HepG2 (cell line): Measurements from ENCODE around the gene GPLD1. TPM values are rescaled to one million over a fixed set of nuclear protein-coding genes. Genes with fewer than 3 reads are reported as not detected.

Experiments used
- AHR ChIP-seq: IDR thresholded peaks from 2 replicates; pipeline ENCODE4 v1.6.1; 2018; ENCODE audit warnings: missing genetic modification reagents, missing compliant biosample characterization
- DNMT3B ChIP-seq: conservative IDR thresholded peaks from 2 replicates; pipeline ENCODE4 v1.6.1; 2016; ENCODE audit warnings: missing biosample characterization, control low read depth
- GATA4 ChIP-seq: sonication (generic); IDR thresholded peaks from 2 replicates; pipeline ENCODE4 v1.6.1; 2016; ENCODE audit warnings: antibody characterized with exemption, low read depth, borderline replicate concordance
- MBNL3 ChIP-seq: fragments of 250-450 bp; sonication (Bioruptor Pico); conservative IDR thresholded peaks from 2 replicates; pipeline ENCODE4 v1.8.0; 2022; ENCODE audit warnings: mild to moderate bottlenecking, inconsistent platforms
- MED8 ChIP-seq: sonication (generic); formaldehyde crosslinking; IDR thresholded peaks from 2 replicates; pipeline ENCODE4 v1.8.1; 2023; ENCODE audit warnings: mild to moderate bottlenecking, missing genetic modification reagents; ENCODE audit not compliant: insufficient replicate concordance
- MEF2D ChIP-seq: sonication (generic); formaldehyde crosslinking; IDR thresholded peaks from 2 replicates; pipeline ENCODE4 v1.5.1; 2020; ENCODE audit warnings: mild to moderate bottlenecking, missing genetic modification reagents
- NR2F6 ChIP-seq, 2 experiments: IDR thresholded peaks; 2 replicates each; pipeline ENCODE4 v1.6.1; 2016; ENCODE audit warnings: antibody characterized with exemption in 1 of 2, mild to moderate bottlenecking in 1 of 2
- RARG ChIP-seq: sonication (generic); formaldehyde crosslinking; IDR thresholded peaks from 2 replicates; pipeline ENCODE4 v1.4.0; 2020; ENCODE audit warnings: low read depth, mild to moderate bottlenecking, missing genetic modification reagents
- RFXANK ChIP-seq: IDR thresholded peaks from 2 replicates; pipeline ENCODE4 v1.6.1; 2016
- SAP130 ChIP-seq: IDR thresholded peaks from 2 replicates; pipeline ENCODE4 v1.6.1; 2016; ENCODE audit warnings: low read depth
- SOX13 ChIP-seq, 3 experiments: fragments of 450-650 bp in 1 of 3; sonication (generic) in 1 of 3; formaldehyde crosslinking in 1 of 3; IDR thresholded peaks in 2 of 3; conservative IDR thresholded peaks in 1 of 3; 2 replicates each; pipeline versions ENCODE4 v1.5.0 to v1.6.1; 2016 to 2020; ENCODE audit warnings: antibody characterized with exemption in 1 of 3, mild to moderate bottlenecking in 1 of 3, missing compliant biosample characterization in 1 of 3, missing genetic modification reagents in 1 of 3, moderate library complexity in 1 of 3
- ZNF225 ChIP-seq: sonication (generic); formaldehyde crosslinking; IDR thresholded peaks from 2 replicates; pipeline ENCODE4 v1.4.0; 2020; ENCODE audit warnings: mild to moderate bottlenecking, missing genetic modification reagents
- ZNF383 ChIP-seq: sonication (generic); formaldehyde crosslinking; IDR thresholded peaks from 2 replicates; pipeline ENCODE4 v1.4.0; 2020; ENCODE audit warnings: missing genetic modification reagents, mild to moderate bottlenecking, borderline replicate concordance
- ZNF724P ChIP-seq: sonication (generic); formaldehyde crosslinking; IDR thresholded peaks from 2 replicates; pipeline ENCODE4 v1.8.0; 2022; ENCODE audit warnings: missing genetic modification reagents, borderline replicate concordance
- ZNF773 ChIP-seq: sonication (generic); formaldehyde crosslinking; IDR thresholded peaks from 2 replicates; pipeline ENCODE4 v1.4.0; 2020; ENCODE audit warnings: missing genetic modification reagents, borderline replicate concordance
- polyA plus RNA-seq, 8 experiments: library from polyadenylated mRNA; depleted of rRNA in 3 of 8; stranded (reverse) in 7 of 8; unstranded in 1 of 8; fragments of >200 nt; fragmentation: Illumina TruSeq in 4 of 8; extraction: Trizol in 4 of 8; gene quantifications; 2 replicates each; pipeline versions ENCODE4 v1.2.1 to v1.2.3, GENCODE V29; 2011 to 2016; ENCODE audit warnings: low read depth in 4 of 8, missing spikeins in 1 of 8, mixed read lengths in 1 of 8; ENCODE audit not compliant: insufficient read depth in 1 of 8
- total RNA-seq, 5 experiments: library from RNA; depleted of rRNA; stranded (reverse); fragments of >200 nt; fragmentation: Illumina TruSeq; extraction: Trizol; gene quantifications; 2 replicates each; pipeline ENCODE4 v1.2.3, GENCODE V29; 2016; ENCODE audit warnings: low read depth in 1 of 5
- TF ChIP-seq, protein P1 (sequence below): sonication (generic); formaldehyde crosslinking; IDR thresholded peaks from 2 replicates; pipeline ENCODE4 v1.4.0; 2020; ENCODE audit warnings: missing genetic modification reagents
- TF ChIP-seq, protein P2 (sequence below): sonication (generic); formaldehyde crosslinking; IDR thresholded peaks from 2 replicates; pipeline ENCODE4 v1.8.0; 2022; ENCODE audit warnings: missing genetic modification reagents, mild to moderate bottlenecking, inconsistent platforms, borderline replicate concordance
- TF ChIP-seq, protein P3 (sequence below): fragments of 450-650 bp; IDR thresholded peaks from 2 replicates; pipeline ENCODE4 v1.6.1; 2017

The GPLD1 gene
- total and polyA plus RNA-seq, 2 of the 13 experiments (the other 11 are each of a cell fraction or from before 2014, with no cell fraction given) = 6.2 to 7.6 TPM

DNA sequence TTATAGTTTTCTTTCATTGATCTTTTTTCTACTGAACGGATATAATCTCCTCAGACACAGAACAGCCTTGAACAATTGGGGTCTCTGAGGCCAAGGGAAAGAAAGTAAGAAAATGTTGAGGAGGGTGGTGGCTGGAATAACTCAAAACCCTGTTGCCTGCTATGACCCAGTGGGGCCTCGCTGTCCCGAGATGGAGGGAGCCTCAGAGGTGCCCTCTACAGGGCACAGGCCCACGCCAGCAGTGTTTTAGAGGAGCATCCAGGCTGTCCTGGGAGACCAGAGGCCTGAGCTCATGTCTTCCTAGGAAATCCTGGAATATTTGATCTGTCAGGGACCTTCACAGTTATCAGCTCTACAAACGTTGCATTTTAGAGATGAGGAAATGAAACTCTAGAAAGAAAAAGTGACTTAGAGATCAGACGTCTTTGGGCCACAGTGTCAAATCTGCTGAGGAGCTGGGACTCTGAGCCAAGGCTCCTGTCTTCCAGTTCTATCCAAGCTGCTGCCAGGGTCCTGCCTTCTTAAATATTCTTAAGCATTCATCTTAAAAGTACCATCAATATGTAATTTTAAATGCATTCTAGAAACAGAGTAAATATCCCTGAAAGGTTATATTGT lies 31.7 kb upstream of the GPLD1 start (continued):
- no peak for TF ChIP-seq RFXANK (CRISPR knock-in tag)
- no peak for TF ChIP-seq ZNF773 (CRISPR knock-in tag)
- TF ChIP-seq GATA4 = no peak
- no peak for TF ChIP-seq MEF2D (CRISPR knock-in tag)
- TF ChIP-seq, protein P1, sequence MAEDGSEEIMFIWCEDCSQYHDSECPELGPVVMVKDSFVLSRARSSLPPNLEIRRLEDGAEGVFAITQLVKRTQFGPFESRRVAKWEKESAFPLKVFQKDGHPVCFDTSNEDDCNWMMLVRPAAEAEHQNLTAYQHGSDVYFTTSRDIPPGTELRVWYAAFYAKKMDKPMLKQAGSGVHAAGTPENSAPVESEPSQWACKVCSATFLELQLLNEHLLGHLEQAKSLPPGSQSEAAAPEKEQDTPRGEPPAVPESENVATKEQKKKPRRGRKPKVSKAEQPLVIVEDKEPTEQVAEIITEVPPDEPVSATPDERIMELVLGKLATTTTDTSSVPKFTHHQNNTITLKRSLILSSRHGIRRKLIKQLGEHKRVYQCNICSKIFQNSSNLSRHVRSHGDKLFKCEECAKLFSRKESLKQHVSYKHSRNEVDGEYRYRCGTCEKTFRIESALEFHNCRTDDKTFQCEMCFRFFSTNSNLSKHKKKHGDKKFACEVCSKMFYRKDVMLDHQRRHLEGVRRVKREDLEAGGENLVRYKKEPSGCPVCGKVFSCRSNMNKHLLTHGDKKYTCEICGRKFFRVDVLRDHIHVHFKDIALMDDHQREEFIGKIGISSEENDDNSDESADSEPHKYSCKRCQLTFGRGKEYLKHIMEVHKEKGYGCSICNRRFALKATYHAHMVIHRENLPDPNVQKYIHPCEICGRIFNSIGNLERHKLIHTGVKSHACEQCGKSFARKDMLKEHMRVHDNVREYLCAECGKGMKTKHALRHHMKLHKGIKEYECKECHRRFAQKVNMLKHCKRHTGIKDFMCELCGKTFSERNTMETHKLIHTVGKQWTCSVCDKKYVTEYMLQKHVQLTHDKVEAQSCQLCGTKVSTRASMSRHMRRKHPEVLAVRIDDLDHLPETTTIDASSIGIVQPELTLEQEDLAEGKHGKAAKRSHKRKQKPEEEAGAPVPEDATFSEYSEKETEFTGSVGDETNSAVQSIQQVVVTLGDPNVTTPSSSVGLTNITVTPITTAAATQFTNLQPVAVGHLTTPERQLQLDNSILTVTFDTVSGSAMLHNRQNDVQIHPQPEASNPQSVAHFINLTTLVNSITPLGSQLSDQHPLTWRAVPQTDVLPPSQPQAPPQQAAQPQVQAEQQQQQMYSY (CRISPR knock-in tag) = no peak
- TF ChIP-seq MED8 (CRISPR knock-in tag) = no peak
- no peak for TF ChIP-seq ZNF225 (CRISPR knock-in tag)
- peak; percentile 24; the same call in 1 of the 2 replicates for TF ChIP-seq SAP130 (CRISPR knock-in tag)
- TF ChIP-seq, protein P2, sequence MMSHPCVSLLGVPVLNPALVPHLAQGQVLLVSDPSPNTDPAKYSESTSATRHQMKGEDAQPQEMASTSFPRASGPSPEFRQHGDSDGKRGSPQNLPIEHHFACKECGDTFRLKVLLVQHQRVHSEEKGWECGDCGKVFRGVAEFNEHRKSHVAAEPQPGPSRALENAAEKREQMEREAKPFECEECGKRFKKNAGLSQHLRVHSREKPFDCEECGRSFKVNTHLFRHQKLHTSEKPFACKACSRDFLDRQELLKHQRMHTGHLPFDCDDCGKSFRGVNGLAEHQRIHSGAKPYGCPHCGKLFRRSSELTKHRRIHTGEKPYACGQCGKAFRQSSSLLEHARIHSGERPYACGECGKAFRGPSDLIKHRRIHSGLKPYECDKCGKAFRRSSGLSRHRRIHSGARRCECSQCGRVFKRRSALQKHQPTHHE (CRISPR knock-in tag) = no peak
- TF ChIP-seq NR2F6 (IDR thresholded peaks at IDR 0.05) = no peak
- TF ChIP-seq NR2F6 (CRISPR knock-in tag; IDR thresholded peaks at IDR 0.05) = no peak
- TF ChIP-seq SOX13 (IDR thresholded peaks at IDR 0.05) = no peak
- 0 out of 4 replicates have a peak, but pooled peaks of 1 of the 2 experiments have one; percentile 15 for TF ChIP-seq SOX13 (CRISPR knock-in tag; conservative IDR thresholded peaks at IDR 0.05 in 1 of 2, IDR thresholded peaks at IDR 0.05 in 1 of 2)
- no peak for TF ChIP-seq DNMT3B
- TF ChIP-seq, protein P3, sequence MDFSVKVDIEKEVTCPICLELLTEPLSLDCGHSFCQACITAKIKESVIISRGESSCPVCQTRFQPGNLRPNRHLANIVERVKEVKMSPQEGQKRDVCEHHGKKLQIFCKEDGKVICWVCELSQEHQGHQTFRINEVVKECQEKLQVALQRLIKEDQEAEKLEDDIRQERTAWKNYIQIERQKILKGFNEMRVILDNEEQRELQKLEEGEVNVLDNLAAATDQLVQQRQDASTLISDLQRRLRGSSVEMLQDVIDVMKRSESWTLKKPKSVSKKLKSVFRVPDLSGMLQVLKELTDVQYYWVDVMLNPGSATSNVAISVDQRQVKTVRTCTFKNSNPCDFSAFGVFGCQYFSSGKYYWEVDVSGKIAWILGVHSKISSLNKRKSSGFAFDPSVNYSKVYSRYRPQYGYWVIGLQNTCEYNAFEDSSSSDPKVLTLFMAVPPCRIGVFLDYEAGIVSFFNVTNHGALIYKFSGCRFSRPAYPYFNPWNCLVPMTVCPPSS = no peak
- TF ChIP-seq MBNL3 (CRISPR knock-in tag) = no peak
- TF ChIP-seq ZNF383 (CRISPR knock-in tag) = no peak
- TF ChIP-seq RARG = no peak
- TF ChIP-seq ZNF724P (CRISPR knock-in tag) = no peak
- TF ChIP-seq AHR (CRISPR knock-in tag) = peak; percentile 48; the same call in 1 of the 2 replicates
